ENCODE data around the gene RRP12. TPM values are rescaled to one million over a fixed set of nuclear protein-coding genes. Genes with fewer than 3 reads are reported as not detected.

Gene RRP12
- total and polyA plus RNA-seq, 9 of the 15 experiments (the other 6 are each of a cell fraction or from before 2014, with no cell fraction given), result 4.6 to 68.2 (median 21.8) TPM

DNA sequence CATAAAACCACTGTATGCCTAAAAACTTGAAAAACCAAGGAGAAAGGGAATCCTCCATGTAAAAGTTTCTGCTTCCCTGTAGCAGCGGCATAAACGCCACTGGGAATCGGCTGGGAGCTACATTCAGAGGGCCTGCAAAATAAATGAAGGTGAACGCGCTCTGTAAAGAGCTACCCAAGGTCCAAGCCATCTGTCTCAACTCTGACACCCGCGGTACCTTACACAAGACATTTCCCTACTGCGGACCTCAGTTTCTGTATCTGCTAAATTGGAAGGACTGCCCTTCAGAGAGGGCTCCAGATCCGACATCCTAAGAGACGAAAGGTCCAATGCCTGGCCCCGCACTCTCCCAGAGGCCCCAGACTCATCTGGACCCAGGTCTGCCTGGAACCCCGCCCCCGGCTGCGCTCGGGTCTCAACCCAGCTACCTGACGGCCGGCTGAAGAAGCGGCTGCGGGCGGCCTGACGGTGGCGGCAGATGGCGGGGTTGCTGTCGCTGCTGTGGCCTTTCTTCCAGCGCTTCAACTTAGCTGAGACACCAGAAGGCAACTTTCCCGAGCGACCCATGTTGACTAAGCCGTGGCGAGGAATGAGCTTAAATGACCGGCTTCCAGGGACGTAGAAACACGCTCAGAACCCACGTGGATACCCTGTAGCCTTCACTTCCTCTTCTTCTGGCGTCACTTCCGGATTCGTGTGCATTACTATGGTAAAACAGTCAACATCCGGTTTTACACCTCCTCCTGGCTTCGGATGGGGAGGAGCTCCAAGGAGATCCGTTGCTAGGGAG lies at the start of gene RRP12 (continued):
- TF ChIP-seq SREBF2 (CRISPR knock-in tag; IDR thresholded peaks at IDR 0.05) (no peak), CREB1 (IDR thresholded peaks at IDR 0.05) (peak; percentile 87), CREB1 (CRISPR knock-in tag; IDR thresholded peaks at IDR 0.05) (peak; percentile 92), ZNF239 (CRISPR knock-in tag; IDR thresholded peaks at IDR 0.05) (no peak), TBP (optimal IDR thresholded peaks at IDR 0.05; ENCODE audit: low read depth, low read length) (peak; percentile 64), PPARD (CRISPR knock-in tag; IDR thresholded peaks at IDR 0.05) (no peak), ZKSCAN8 (CRISPR knock-in tag; IDR thresholded peaks at IDR 0.05) (no peak), CHD4 (IDR thresholded peaks at IDR 0.05; ENCODE audit: insufficient read depth, insufficient replicate concordance, low read depth, low read length, poor library complexity, severe bottlenecking) (no peak), ZKSCAN3 (CRISPR knock-in tag; IDR thresholded peaks at IDR 0.05) (no peak), SRSF1 (IDR thresholded peaks at IDR 0.05; ENCODE audit: low read depth, low read length) (no peak), CTBP1 (IDR thresholded peaks at IDR 0.05; ENCODE audit: borderline replicate concordance) (0 out of 2 replicates have a peak, but pooled peaks have one; percentile 39), TFAP4 (CRISPR knock-in tag; IDR thresholded peaks at IDR 0.05; ENCODE audit: borderline replicate concordance) (peak; percentile 74)
- TF ChIP-seq, protein P1, sequence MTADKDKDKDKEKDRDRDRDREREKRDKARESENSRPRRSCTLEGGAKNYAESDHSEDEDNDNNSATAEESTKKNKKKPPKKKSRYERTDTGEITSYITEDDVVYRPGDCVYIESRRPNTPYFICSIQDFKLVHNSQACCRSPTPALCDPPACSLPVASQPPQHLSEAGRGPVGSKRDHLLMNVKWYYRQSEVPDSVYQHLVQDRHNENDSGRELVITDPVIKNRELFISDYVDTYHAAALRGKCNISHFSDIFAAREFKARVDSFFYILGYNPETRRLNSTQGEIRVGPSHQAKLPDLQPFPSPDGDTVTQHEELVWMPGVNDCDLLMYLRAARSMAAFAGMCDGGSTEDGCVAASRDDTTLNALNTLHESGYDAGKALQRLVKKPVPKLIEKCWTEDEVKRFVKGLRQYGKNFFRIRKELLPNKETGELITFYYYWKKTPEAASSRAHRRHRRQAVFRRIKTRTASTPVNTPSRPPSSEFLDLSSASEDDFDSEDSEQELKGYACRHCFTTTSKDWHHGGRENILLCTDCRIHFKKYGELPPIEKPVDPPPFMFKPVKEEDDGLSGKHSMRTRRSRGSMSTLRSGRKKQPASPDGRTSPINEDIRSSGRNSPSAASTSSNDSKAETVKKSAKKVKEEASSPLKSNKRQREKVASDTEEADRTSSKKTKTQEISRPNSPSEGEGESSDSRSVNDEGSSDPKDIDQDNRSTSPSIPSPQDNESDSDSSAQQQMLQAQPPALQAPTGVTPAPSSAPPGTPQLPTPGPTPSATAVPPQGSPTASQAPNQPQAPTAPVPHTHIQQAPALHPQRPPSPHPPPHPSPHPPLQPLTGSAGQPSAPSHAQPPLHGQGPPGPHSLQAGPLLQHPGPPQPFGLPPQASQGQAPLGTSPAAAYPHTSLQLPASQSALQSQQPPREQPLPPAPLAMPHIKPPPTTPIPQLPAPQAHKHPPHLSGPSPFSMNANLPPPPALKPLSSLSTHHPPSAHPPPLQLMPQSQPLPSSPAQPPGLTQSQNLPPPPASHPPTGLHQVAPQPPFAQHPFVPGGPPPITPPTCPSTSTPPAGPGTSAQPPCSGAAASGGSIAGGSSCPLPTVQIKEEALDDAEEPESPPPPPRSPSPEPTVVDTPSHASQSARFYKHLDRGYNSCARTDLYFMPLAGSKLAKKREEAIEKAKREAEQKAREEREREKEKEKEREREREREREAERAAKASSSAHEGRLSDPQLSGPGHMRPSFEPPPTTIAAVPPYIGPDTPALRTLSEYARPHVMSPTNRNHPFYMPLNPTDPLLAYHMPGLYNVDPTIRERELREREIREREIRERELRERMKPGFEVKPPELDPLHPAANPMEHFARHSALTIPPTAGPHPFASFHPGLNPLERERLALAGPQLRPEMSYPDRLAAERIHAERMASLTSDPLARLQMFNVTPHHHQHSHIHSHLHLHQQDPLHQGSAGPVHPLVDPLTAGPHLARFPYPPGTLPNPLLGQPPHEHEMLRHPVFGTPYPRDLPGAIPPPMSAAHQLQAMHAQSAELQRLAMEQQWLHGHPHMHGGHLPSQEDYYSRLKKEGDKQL (CRISPR knock-in tag; IDR thresholded peaks at IDR 0.05; ENCODE audit: borderline replicate concordance), result 0 out of 2 replicates have a peak, but pooled peaks have one; percentile 39
- TF ChIP-seq, protein P2, sequence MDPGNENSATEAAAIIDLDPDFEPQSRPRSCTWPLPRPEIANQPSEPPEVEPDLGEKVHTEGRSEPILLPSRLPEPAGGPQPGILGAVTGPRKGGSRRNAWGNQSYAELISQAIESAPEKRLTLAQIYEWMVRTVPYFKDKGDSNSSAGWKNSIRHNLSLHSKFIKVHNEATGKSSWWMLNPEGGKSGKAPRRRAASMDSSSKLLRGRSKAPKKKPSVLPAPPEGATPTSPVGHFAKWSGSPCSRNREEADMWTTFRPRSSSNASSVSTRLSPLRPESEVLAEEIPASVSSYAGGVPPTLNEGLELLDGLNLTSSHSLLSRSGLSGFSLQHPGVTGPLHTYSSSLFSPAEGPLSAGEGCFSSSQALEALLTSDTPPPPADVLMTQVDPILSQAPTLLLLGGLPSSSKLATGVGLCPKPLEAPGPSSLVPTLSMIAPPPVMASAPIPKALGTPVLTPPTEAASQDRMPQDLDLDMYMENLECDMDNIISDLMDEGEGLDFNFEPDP (CRISPR knock-in tag; IDR thresholded peaks at IDR 0.05), result no peak

Data from K562 (cell line).